Stimulated activated CD8-positive, alpha-beta memory T cell treated with anti-CD3 and anti-CD28 coated beads, Interleukin-7, amount 100 ng/mL, for 48 hours (primary cell): ENCODE measurements around the gene PTDSS2.
"Not testable (repeated sequence)": the region's sequence is repeated elsewhere in the genome, so short reads cannot be mapped to it uniquely, and the experiment has no call there.

Source experiments
- DNase-seq, 2 donors: peaks; one replicate each; pipeline ENCODE4 v3.0.0-alpha.2; 2020; ENCODE audit warnings: low read depth in 1 of 2; ENCODE audit errors: extremely low read depth in 1 of 2

PTDSS2 gene

DNA sequence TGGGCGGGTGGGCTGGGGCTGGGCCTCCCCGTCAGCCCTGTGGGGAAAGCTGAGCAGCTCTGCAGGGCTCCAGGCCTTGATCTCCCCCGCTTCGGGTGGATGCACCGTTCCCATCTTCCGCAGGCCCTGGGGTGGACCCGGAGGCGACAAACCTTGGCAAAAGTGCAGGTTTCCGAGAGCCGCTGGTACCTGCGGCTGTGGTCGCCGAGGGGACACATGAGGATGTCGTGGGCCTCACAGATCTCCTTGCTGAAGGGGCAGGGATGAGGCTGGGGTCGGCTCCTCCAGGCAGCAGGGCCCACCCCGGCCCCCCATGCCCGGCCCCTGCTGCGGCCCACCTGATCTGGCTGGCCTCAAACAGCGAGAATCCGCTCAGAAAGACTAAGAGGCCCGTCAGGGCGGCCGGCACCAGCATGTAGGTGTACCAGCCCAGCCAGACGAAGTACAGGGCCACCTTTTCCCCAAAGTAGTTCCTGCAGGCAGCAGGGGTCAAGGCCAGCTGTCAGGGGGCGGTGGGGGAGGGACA is 20.1 kb upstream of the PTDSS2 start:
- no peak for DNase-seq

- no peak for DNase-seq
Observed at GRCh38 chr11:431921-432320, 18.2 kb upstream of the PTDSS2 start.

DNA sequence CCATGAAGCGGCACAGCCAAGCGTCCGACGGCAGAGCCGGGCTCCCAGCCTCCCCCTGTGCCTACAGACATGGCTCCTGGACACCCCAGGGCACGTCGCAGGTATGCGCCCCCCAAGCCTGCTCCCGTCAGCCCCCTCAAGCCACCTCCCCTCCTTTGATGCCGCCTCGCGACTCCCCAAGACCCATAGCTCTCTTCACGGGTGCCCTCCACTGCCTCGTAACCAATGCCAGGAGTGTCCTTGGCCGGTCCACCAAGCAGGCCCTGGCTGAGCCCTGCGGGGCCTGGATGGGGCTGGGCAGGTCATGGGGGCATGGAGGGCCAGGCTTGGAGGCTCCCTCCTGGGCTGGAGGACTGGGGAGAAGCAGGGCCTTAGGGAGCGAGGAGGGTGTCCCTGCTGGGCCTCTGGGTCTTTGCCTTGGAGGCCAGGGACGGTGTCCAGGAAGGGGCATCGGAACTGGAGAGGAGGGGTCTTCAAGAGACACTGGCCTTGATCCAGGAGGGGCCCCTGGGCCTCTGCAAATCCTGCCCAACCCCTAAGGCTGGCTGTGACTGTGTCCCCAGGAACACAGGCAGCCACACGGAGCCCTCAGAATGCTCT is 17.5 kb upstream of the PTDSS2 start:
- DNase-seq = no peak

GRCh38 chr11:433111-433510 is 17.0 kb upstream of the PTDSS2 start:
- no peak for DNase-seq

DNA sequence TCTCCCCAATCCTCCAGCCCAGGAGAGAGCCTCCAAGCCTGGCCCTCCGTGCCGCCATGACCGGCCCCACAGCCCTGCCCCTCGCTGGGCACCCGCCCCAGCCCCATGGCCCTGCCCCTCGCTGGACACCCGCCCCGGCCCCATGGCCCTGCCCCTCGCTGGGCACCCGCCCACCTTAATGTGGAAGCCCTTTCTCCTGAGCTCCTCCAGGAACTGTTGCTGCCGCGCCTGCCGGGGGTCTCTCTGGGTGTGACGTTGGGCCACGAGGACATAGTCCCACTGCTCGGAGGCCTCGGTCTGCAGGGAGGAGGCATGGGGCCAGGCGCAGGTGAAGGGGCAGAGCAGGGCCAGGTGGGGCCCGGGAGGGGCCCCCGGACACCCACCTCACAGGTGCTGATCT is 16.4 kb upstream of the PTDSS2 start:
- no peak for DNase-seq

- DNase-seq = no peak
Observed at GRCh38 chr11:434496-434895, 15.6 kb upstream of the PTDSS2 start.

GRCh38 chr11:434999-435740 is 14.9 kb upstream of the PTDSS2 start:
- not testable (repeated sequence) for DNase-seq

GRCh38 chr11:437228-437870 is 12.7 kb upstream of the PTDSS2 start:
- no peak for DNase-seq

DNA sequence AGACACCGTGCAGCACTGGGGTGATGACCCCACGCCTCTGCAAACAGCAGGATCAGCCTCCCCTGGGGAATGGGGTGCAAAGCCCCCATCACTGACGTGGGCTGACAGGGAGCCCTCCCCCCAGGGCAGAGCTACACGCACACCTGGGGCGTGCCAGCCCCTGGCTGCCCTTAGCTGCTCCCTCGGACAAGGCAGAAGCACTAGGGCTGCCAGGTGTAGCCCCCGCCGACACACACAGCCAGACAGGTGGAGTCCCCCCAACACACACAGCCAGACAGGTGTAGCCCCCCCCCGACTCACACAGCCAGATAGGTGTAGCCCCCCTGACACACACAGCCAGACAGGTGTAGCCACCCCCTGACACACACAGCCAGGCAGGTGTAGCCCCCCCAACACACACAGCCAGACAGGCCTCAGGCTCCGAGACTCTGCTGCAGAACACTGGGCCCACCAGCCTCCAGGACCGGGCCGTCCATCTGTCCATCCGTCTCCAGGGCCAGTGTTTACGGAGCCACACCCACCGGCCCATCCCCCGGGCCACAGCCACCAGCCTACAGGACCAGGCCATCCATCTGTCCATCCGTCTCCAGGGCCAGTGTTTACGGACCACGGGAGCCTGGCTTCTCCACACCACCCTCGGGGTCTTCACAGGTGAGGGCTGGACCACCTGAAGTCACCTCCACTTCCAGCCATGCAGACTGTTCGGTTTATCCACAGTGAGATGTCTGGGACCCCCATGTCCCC is 11.8 kb upstream of the PTDSS2 start:
- DNase-seq = no peak

GRCh38 chr11:439315-440064 is 10.6 kb upstream of the PTDSS2 start:
- no peak for DNase-seq

DNA sequence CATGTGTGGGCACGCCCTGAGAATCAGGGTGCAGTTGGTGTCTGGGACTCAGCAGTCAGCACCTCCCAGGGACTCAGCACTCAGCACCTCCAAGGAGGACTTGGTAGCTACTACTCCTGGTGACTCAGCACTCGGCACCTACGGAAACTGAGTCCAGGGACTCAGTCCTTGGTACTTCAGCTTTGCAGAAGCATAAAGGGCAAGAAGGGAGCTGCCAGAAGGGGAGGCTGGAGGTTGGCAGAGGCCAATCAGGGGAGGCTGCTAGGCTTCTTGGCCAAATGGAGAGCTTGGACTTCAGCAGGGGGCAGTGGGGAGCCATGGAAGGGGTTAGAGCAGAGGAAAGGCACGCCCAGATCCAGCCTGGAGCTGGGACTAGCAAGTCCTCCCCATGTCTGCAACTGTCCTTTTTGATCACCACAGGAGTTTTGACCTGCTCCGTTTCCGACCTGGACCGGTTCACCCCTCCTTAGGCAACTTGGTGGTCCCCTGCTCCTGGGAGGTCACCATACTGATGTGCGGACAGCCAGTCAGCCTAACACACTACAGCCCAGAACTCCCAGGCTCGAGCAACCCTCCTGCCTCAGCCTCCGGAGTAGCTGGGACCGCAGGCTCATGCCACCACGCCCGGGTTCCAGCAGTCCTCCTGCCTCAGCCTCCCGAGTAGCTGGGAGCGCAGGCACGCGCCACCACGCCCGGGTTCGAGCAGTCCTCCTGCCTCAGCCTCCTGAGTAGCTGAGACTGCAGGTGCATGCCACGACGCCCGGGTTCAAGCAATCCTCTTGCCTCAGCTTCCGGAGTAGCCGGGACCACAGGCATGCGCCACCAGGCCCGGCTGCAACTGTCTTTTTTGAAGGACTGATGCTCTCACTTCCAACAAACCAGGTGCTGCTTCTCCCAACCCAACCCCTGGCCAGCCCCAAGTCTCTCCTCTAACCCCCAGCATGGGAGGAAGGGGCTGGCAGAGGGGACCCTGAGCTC is 9.7 kb upstream of the PTDSS2 start:
- no peak for DNase-seq

- no peak for DNase-seq
Observed at GRCh38 chr11:441043-441417, 9.0 kb upstream of the PTDSS2 start.

DNA sequence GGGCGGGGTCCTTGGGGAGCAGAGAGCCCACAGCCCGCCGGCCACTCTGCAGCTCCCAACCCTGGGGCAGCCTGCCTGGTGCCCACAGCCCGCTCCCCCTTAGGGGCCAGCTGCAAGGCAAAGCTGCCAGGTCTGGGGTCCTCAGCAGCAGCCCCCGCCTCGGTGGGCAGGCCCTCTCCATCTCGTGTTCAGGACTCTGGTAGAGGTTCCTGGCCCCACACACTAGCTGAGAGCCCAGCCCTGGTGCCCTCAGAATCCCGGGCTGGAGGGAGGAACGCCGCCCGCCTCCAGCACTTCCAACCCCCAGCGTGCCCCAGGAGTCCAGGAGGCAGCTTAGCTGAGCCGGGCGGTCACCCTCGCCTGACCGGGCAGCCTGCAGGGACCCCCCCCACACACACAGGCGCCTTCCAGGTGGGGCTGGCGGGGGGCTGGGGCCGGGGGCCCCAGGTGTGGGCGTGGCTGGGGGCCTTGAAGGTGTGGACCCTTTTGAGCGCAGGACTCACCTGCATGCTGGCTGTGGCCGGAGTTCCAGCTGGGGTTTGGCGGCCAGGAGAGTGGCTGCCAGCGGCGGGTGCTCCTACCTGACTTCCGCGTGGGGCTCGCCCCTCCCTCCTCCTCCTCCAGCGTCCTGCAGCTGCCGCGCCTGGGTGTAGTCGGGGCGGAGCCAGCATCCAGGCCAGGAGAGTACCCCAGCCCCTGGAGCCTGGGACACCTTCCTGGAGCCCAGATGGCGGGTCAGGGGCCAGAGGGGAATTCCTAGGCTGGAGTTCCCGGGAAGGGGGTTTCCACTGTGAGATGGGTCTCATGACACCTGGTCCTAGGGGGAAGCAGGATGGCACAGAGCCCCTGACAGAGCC is 8.4 kb upstream of the PTDSS2 start, which contains the start of gene ANO9:
ANO9 (minus strand) TSS at position 594 of the 857 bp plus-strand sequence; CDS start at position 509, 85 bp downstream.
- peak in 1 of 2 donors; percentile 43 for DNase-seq

GRCh38 chr11:442611-443081 is 7.4 kb upstream of the PTDSS2 start:
- DNase-seq = no peak

DNA sequence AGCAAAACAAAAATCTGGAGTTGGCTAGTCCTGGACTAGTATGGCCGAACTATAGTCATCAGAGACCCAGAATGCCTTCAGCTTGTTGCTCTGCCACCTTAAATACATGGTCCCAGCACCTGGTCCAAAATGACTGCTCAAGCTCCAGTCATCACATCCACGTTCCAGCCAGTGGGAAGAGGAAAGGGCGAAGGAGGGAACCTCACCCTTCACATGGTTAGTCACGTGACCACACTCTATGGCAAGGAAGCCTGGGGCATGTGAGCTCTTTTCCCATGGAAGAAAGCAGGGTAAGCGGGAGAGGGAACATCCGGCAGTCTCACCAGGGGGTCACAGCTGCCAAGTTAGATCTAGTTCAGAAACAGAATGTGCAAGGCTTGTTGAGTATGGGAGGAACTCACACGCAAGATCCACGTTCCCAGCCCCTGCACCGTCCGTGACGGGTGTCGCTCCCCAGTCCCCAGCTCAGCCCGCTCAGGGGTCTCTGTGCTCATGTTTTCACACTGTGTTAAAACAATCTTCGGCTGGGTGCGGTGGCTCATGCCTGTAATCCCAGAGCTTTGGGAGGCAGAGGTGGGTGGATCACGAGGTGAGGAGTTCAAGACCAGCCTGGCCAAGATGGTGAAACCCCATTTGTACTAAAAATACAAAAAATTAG is 6.4 kb upstream of the PTDSS2 start:
- DNase-seq = no peak

GRCh38 chr11:444396-445144 is 5.5 kb upstream of the PTDSS2 start:
- DNase-seq = no peak
